KBM-7 (cell line): Measurements from ENCODE around the gene PUM1.
"Not testable (repeated sequence)": the region's sequence is repeated elsewhere in the genome, so short reads cannot be mapped to it uniquely, and the experiment has no call there.

Source experiments
- DNase-seq: peaks from one replicate; pipeline ENCODE4 v3.0.0-alpha.2; 2015
- in situ Hi-C: fragments of 300-500 bp; cut with MboI; formaldehyde crosslinking; loops from 2 replicates; pipeline ENCODE4 v1.14.3; 2020; ENCODE audit warnings: low sequenced_read_pairs, low pct_unique_long_range_greater_than_20kb, mixed read lengths

PUM1 gene, protein sequence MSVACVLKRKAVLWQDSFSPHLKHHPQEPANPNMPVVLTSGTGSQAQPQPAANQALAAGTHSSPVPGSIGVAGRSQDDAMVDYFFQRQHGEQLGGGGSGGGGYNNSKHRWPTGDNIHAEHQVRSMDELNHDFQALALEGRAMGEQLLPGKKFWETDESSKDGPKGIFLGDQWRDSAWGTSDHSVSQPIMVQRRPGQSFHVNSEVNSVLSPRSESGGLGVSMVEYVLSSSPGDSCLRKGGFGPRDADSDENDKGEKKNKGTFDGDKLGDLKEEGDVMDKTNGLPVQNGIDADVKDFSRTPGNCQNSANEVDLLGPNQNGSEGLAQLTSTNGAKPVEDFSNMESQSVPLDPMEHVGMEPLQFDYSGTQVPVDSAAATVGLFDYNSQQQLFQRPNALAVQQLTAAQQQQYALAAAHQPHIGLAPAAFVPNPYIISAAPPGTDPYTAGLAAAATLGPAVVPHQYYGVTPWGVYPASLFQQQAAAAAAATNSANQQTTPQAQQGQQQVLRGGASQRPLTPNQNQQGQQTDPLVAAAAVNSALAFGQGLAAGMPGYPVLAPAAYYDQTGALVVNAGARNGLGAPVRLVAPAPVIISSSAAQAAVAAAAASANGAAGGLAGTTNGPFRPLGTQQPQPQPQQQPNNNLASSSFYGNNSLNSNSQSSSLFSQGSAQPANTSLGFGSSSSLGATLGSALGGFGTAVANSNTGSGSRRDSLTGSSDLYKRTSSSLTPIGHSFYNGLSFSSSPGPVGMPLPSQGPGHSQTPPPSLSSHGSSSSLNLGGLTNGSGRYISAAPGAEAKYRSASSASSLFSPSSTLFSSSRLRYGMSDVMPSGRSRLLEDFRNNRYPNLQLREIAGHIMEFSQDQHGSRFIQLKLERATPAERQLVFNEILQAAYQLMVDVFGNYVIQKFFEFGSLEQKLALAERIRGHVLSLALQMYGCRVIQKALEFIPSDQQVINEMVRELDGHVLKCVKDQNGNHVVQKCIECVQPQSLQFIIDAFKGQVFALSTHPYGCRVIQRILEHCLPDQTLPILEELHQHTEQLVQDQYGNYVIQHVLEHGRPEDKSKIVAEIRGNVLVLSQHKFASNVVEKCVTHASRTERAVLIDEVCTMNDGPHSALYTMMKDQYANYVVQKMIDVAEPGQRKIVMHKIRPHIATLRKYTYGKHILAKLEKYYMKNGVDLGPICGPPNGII

GRCh38 chr1:31065310-31066217 is at the start of gene PUM1:
PUM1 (minus strand) TSS chr1:31065717; CDS start chr1:31059566, 6,151 bp downstream.
- peak; percentile 98 for DNase-seq
- in situ Hi-C loops, result no loop called here

DNA sequence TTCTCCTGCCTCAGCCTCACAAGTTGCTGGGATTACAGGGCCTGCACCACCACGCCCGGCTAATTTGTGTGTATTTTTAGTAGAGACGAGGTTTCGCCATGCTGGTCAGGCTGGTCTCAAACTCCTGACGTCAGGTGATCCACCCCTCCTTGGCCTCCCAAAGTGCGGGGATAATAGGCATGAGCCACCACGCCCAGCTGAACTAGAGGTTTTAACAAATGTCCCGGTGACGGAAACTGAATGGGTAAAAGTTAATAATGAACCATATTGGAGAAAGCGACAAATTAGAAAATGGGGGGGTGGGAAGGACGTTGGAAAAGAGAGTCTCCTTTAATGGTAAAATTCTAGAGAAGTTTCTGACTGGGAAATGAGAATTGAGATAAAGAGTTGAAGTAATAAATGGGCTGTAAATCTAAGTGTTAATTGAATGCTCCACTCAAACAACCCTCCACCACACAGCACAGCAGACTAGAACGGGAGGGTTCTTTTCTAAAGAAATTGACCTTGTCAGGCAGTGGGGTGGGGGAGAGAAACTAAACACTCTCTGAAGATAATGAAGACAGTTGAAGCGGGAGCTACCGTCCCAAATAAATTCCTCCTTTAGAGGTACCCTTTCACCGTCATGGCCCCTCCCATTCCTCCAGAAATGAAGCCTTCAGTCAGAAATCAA is 46.9 kb upstream of the PUM1 start:
- DNase-seq, result no peak
- in situ Hi-C loops, result no loop called here

- DNase-seq, result peak; percentile 65
- in situ Hi-C loops, result no loop called here
Observed at GRCh38 chr1:31111290-31111951, 45.9 kb upstream of the PUM1 start.

DNA sequence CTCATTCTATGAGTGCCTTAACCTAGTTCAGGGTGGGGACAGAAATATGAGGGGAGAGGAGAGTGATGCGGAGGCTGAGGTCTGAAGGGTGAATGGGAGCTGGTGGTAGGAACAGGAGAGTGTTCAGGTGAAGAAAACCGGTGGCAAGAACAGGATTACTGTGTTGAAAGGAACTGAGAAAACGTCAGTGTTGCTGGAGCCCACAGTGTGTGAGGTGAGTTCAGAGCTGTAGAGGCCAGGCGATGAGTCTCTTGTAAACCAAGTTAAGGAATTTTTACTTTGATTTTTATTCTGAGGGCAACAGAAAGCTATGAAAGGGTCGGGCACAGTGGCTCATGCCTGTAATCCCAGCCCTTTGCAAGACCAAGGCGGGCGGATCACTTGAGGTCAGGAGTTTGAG is 45.3 kb upstream of the PUM1 start:
- in situ Hi-C loops, result no loop called here
- DNase-seq, result no peak

GRCh38 chr1:31108861-31109260 is 43.3 kb upstream of the PUM1 start:
- in situ Hi-C loops, result no loop called here
- no peak for DNase-seq

DNA sequence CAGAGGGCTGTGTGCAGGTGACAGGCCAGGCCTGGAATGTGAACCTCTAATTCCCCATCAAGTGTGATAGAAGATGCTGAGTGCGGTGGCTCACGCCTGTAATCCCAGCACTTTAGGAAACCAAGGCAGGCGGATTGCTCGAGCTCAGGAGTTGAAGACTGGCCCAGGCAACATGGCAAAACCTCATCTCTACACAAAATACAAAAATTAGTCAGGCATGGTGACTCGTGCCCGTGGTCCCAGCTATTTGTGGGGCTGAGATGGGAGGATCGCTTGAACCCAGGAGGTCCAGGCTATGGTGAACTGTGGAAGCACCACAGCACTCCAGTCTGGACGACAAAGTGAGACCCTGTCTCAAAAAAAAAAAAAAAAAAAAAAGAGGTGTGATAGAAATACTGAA is 40.1 kb upstream of the PUM1 start:
- in situ Hi-C loops, result no loop called here
- DNase-seq, result no peak

- DNase-seq, result no peak
- in situ Hi-C loops, result no loop called here
Observed at GRCh38 chr1:31102501-31102950, 37.0 kb upstream of the PUM1 start.

- in situ Hi-C loops, result no loop called here
- DNase-seq, result peak; percentile 12
Observed at GRCh38 chr1:31101147-31101502, 35.6 kb upstream of the PUM1 start.

- no peak for DNase-seq
Observed at GRCh38 chr1:31099293-31100032, 33.9 kb upstream of the PUM1 start.

DNA sequence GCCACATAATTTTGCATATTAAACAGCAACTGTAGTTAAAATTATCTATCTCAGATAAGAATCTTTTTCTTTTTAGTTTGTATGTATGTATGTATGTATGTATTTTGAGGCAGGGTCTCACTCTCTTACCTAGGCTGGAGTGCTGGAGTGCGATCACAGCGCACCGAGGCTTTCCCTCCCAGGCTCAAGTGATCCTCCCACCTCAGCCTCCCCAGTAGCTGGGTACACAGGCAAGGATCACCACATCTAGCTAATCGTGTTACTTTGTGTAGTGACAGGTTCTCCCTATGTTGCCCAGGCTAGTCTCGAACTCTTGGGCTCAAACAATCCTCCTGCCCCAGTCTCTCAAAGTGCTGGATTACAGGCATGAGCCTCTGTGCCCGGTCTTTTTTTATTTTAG is 30.5 kb upstream of the PUM1 start:
- no peak for DNase-seq
- in situ Hi-C loops, result no loop called here

More at GRCh38 chr1:31099293-31100032, 33.9 kb upstream of the PUM1 start:
- in situ Hi-C loops, result no loop called here

DNA sequence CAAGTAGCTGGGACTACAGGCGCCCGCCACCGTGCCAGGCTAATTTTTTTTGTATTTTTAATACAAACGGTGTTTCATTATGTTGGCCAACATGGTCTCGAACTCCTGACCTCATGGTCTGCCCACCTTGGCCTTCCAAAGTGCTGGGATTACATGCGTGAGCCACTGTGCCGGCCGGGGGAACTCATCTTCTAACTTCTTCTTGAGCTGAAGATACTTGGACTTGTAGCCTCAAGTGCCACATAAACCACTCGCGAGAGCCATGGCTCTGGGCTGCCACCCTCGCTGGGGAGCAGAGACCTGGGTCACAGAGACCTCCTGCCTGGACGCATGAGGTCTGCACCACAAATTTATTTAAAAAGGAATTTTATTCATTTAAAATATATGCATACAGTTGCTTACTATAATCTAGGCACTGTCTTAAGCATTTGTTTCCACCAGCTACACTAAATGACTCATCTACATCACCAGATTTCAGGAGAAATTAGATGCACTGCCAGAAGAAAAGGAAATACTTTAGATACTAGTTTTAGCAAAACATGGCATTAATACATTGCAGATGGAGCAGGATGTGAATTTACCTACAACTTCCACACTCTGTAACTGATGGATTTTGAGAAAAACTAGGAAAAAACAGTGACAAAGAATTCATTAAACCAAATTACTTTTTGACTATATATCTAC is 29.9 kb upstream of the PUM1 start:
- DNase-seq, result no peak
- in situ Hi-C loops, result no loop called here

GRCh38 chr1:31088081-31088480 is 22.6 kb upstream of the PUM1 start:
- in situ Hi-C loops, DNase-seq: not testable (repeated sequence)

DNA sequence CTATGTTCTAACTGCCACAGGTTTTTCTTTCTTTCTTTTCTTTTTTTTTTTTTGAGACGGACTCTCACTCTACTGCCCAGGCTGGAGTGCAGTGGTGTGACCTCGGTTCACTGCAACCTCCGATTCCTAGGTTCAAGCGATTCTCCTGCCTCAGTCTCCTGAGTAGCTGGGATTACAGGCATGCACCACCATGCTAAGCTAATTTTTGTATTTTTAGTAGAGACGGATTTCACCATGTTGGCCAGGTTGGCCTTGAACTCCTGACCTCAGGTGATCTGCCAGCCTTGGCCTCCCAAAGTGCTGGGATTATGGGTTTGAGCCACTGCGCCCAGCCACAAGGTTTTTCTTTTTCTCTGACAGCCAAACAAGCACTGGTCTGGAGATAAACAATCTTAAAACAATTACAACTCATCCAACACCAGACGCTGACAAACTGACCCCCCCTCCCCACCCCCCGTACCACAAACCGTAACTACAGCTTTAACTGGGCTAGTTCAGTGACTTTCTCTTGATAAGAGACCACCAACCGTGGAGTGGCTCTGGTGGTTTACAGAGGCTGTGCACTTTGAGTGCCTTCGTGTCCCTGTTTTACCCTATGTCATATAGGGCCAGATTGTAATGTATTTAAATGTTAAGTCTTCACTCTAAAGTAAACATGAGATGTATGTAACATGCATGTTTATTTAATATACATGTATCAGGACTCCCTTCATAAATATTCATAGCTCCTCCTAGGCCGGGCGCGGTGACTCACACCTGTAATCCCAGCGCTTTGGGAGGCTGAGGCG is 19.5 kb upstream of the PUM1 start:
- in situ Hi-C loops, result no loop called here
- no peak for DNase-seq

- in situ Hi-C loops, result no loop called here
- DNase-seq, result no peak
Observed at GRCh38 chr1:31082385-31082784, 16.9 kb upstream of the PUM1 start.

DNA sequence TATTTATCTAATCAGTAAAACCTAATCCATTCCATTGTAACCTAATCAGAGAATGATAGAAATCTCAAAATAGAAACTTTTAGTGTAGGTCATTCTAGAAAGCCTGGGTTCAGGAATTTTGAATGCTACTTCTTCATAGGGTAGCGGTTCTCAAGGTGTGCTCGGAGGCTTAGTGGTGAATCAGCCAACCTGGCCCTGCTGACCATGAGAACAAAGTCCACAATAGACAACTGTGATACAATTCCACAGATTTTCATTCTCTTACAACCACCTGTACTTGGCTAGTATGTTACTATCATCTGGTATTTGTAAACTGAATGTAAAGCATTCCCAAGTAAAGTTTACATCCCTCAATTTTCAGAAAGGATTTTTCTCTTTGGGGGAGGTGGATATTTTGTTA is 7.5 kb upstream of the PUM1 start:
- DNase-seq, result no peak
- in situ Hi-C loops, result no loop called here

DNA sequence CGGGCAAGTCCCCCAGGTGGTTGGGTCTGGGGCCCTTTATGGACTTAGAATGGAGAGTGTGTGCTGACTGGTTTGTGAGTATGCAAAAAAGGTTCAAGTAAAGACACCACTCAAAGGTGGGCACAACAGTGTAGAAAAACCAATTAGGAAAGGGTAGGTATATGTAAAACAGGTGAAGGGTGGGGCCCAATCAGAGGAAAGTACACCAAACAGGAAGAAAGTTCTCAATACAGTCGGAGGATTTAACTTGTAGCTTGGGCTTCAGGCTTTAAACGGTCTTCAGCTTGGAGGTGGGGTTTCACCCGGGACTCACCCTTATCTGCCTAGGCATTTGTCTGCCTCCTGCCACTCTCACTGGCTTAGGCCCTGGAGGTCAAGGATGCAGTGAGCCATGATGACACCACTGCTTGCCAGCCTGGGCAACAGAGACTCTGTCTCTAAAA is 6.8 kb upstream of the PUM1 start:
- in situ Hi-C loops, result no loop called here
- no peak for DNase-seq
